ENCODE measurements around the gene UGT1A7.
"Not testable (repeated sequence)": the region's sequence is repeated elsewhere in the genome, so short reads cannot be mapped to it uniquely, and the experiment has no call there.

The UGT1A7 gene

DNA sequence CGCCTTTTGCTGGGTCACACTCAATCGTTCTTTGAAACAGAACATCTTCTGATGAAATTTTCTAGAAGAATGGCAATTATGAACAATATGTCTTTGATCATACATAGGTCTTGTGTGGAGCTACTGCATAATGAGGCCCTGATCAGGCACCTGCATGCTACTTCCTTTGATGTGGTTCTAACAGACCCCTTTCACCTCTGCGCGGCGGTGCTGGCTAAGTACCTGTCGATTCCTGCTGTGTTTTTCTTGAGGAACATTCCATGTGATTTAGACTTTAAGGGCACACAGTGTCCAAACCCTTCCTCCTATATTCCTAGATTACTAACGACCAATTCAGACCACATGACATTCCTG is 31.5 kb downstream of the UGT1A7 start:
- H3K9me3 ChIP-seq = no peaks in the 10 kb centered on the region
- no peak overlapping the region for H3K27ac ChIP-seq
- H3K27me3 ChIP-seq = peaks cover 10% of the 10 kb centered on the region
- no peak overlapping the region for H3K4me3 ChIP-seq (ENCODE audit: low read depth in 1 of 2, low read length in 1 of 2)
- no peaks in the 10 kb centered on the region for H3K4me1 ChIP-seq (ENCODE audit: control insufficient read depth in 1 of 2, insufficient read depth in 1 of 2, low read depth in 1 of 2, low read length in 1 of 2)
- TF ChIP-seq CTCF (IDR thresholded peaks at IDR 0.05) = no peak
- H3K36me3 ChIP-seq = no peaks in the 10 kb centered on the region

DNA sequence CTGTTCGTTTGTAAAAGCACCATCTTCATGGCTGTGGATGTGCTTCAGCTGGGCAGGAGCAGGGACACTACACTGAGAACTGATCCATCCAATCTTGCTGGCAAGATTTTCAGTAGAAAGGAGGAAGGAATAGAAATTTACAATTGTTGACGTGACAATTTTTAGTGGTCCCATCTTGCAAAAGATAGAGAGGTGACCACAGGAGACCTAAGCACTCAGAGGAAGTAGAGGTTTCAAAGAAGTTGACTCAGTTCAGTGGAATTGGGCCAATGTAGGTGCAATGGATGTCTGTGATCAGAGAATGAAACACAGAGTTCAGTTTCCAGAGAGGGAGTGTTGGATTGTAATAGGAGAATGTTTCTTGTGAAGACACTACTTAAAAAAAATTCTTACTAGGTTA is 32.4 kb downstream of the UGT1A7 start:
- no peaks in the 10 kb centered on the region for H3K4me1 ChIP-seq (ENCODE audit: control insufficient read depth in 1 of 2, insufficient read depth in 1 of 2, low read depth in 1 of 2, low read length in 1 of 2)
- no peaks in the 10 kb centered on the region for H3K36me3 ChIP-seq
- H3K4me3 ChIP-seq (ENCODE audit: low read depth in 1 of 2, low read length in 1 of 2) = no peak overlapping the region
- H3K9me3 ChIP-seq = no peaks in the 10 kb centered on the region
- H3K27ac ChIP-seq = no peak overlapping the region
- H3K27me3 ChIP-seq = peaks cover 10% of the 10 kb centered on the region
- no peak for TF ChIP-seq CTCF (IDR thresholded peaks at IDR 0.05)

DNA sequence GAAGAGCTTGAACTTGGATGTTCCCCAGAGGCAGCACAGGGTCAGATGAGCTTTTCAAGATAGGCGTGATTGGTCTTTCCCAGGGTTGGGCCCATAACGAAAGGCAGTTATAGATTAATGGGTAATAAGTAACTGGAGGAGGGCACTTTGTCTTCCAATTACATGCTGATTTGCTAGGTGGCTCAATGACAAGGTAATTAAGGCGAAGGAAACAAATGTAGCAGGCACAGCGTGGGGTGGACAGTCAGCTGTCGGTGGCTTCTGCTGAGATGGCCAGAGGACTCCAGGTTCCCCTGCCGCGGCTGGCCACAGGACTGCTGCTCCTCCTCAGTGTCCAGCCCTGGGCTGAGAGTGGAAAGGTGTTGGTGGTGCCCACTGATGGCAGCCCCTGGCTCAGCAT is 36.9 kb downstream of the UGT1A7 start, which contains the start of gene UGT1A4:
Gene UGT1A4, plus strand, starts transcription at position 185 of the 400 bp plus-strand sequence. Its CDS starts 85 bp downstream, at position 270.
- no peak within 1 kb of the TSS for H3K4me3 ChIP-seq (ENCODE audit: low read depth in 1 of 2, low read length in 1 of 2)
- H3K27me3 ChIP-seq = peaks cover 10% of the 10 kb centered on the region
- H3K9me3 ChIP-seq = no peaks in the 10 kb centered on the region
- no peaks in the 10 kb centered on the region for H3K36me3 ChIP-seq
- no peak within 1 kb of the TSS for H3K27ac ChIP-seq
- H3K4me1 ChIP-seq (ENCODE audit: control insufficient read depth in 1 of 2, insufficient read depth in 1 of 2, low read depth in 1 of 2, low read length in 1 of 2) = no peaks in the 10 kb centered on the region
- no peak for TF ChIP-seq CTCF (IDR thresholded peaks at IDR 0.05)

- no peaks in the 10 kb centered on the region for H3K4me1 ChIP-seq (ENCODE audit: control insufficient read depth in 1 of 2, insufficient read depth in 1 of 2, low read depth in 1 of 2, low read length in 1 of 2)
- H3K9me3 ChIP-seq = no peaks in the 10 kb centered on the region
- H3K4me3 ChIP-seq (ENCODE audit: low read depth in 1 of 2, low read length in 1 of 2) = no peak within 1 kb of the TSS
- no peaks in the 10 kb centered on the region for H3K27me3 ChIP-seq
- H3K36me3 ChIP-seq = no peaks in the 10 kb centered on the region
- no peak for TF ChIP-seq CTCF (IDR thresholded peaks at IDR 0.05)
- no peak within 1 kb of the TSS for H3K27ac ChIP-seq
Observed at GRCh38 chr2:233728723-233729301, 47.1 kb downstream of the UGT1A7 start, which contains the start of gene UGT1A3. TSS of gene UGT1A3 (plus strand) at chr2:233729042. CDS start at chr2:233729127, 85 bp downstream.

DNA sequence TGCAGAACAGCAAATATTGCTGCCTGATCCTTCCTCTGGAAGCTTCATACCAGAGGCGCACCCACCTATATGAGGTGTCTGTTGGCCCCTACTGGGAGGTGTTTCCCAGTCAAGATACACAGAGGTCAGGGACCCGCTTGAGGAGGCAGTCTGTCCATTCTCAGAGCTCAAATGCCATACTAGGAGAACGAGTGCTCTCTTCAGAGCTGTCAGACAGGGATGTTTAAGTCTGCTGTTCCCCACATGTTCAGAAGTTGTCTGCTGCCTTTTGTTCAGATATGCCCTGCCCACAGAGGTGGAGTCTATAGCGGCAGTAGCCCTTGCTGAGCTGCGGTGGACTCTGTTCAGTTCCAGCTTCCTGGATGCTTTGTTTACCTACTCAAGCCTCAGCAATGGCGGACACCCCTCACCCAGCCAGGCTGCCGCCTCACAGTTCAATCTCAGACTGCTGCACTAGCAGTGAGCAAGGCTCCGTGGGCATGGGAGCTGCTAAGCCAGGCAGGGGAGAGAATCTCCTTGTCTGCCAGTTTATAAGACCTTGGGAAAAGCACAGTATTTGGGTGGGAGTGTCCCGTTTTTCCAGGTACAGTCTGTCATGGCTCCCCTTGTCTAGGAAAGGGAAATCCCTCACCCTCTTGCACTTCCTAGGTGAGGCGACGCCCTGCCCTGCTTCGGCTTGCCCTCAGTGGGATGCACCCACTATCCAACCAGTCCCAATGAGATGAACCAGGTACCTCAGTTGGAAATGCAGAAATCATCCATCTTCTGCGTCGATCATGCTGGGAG is 55.4 kb downstream of the UGT1A7 start:
- not testable (repeated sequence) for H3K27me3 ChIP-seq; H3K4me3 ChIP-seq (ENCODE audit: low read depth in 1 of 2, low read length in 1 of 2); H3K36me3 ChIP-seq; H3K4me1 ChIP-seq (ENCODE audit: control insufficient read depth in 1 of 2, insufficient read depth in 1 of 2, low read depth in 1 of 2, low read length in 1 of 2); H3K9me3 ChIP-seq; H3K27ac ChIP-seq

DNA sequence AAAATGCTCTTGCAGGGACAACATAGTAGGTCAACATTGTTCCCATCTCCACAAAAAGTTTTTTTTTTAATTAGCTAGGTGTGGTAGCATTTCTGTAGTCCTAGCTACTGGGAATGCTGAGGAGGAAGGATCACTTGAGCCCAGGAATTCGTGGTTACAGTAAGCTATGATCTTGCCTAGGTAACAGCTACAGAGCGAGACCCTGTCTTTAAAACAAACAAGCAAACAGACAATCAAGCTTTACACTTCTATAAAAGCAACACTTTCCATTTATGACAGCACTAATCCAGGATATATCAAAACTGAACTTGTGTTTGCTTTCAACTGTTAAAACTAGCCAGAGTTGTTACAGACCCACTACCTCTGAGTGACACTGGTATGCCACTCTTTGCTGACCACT is 59.2 kb downstream of the UGT1A7 start:
- Histone ChIP-seq H3K36me3 (no peaks in the 10 kb centered on the region), H3K4me1 (ENCODE audit: control insufficient read depth in 1 of 2, insufficient read depth in 1 of 2, low read depth in 1 of 2, low read length in 1 of 2) (no peaks in the 10 kb centered on the region), H3K27ac (no peak overlapping the region), H3K4me3 (ENCODE audit: low read depth in 1 of 2, low read length in 1 of 2) (no peak overlapping the region), H3K27me3 (peaks cover 7% of the 10 kb centered on the region), H3K9me3 (no peaks in the 10 kb centered on the region)
- TF ChIP-seq CTCF (IDR thresholded peaks at IDR 0.05) = no peak
